GM18867 (cell line): ENCODE data around the gene RPS19.
"Not testable (repeated sequence)": the region's sequence is repeated elsewhere in the genome, so short reads cannot be mapped to it uniquely, and the experiment has no call there.

Experiments used
- ATAC-seq: cut with Tn5 transposase; IDR thresholded peaks from one replicate; pipeline ENCODE4 v1.9.1; 2021; ENCODE audit warnings: mild to moderate bottlenecking, moderate library complexity; ENCODE audit not compliant: unreplicated experiment

RPS19 gene

DNA sequence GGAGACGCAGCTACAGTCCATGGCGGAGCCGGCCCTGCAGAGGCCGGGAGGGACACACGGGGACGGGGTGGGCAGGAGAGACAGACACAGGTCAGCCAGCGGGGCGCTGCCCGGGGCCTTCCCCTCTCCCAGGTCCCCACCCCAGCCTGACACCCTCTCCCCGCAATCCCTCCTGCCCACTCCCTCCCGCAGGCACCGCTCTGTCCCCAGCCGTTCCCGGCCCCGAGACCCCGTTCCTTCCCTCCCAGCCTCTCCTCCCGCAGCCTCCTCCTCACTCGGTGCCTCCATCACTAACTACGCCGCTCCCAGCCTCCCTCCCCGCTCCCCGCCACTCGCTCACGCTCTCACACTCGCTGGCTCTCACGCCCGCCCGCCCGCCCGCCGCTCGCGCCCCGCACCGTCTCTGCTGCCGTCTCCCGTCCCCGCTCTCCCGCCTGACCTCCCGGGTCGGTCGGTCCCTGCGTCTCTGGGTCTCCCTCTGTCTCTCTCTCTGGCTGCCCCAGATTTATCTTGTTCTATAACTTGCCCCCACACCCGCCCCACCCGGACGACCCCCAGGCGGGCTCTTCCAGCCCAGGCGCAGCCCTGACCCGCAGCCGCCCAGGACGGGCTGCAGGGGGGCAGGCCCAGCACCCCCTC is 53.0 kb downstream of the RPS19 start:
- no peak for ATAC-seq

DNA sequence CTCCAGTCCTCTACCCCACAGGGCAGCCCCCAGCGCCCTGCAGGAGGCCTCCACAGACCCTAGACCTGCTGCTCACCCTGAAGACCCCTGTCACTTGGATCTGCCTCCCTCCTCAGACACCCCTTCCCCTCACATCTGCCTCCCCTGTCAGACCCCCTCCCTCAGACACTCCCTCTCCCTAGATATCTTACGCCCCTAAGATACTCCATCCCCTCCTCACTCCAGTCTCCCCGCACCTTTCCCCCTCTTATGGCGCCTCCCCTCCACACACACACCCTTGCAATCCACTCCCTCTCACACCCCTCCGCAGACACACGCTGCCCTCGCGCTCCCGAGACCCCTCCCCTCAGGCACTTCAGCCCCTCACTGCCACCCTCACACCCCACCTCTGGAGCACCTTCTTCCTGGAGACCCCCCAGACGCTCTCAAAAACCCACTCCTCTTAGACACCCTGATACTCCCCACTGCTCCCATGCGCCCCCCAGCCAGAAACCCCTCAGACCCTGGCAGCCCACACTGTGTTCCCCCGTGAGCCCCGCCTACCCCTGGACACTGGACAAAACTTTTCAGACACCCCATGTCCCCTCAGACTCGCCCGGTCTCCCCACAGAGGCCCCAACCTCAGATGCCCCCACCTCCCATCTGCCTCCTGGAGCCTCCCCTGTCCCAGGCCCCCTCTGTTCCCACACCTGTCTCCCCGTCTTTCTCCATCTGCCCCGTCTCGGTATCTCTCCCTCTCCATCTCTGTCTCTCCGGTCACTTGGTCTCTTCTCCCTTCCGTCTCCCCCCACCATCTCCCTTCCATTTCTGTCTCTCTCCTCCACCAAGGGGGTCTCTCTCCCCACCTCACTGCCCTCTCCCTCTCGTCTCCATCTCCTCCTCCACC is 53.7 kb downstream of the RPS19 start:
- no peak for ATAC-seq

DNA sequence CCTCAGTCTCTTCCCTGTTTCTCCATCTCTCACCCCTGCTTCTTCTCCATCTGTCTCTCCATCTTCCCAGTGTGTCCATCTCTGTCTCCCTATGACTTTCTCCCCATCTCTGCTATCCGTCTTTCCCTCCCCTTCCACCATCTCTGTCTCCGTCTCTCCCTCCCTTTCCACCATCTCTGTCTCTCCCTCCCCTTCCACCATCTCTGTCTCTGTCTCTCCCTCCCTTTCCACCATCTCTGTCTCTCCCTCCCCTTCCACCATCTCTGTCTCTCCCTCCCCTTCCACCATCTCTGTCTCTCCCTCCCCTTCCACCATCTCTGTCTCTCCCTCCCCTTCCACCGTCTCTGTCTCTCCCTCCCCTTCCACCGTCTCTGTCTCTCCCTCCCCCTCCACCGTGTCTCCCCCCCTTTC is 54.4 kb downstream of the RPS19 start:
- not testable (repeated sequence) for ATAC-seq

DNA sequence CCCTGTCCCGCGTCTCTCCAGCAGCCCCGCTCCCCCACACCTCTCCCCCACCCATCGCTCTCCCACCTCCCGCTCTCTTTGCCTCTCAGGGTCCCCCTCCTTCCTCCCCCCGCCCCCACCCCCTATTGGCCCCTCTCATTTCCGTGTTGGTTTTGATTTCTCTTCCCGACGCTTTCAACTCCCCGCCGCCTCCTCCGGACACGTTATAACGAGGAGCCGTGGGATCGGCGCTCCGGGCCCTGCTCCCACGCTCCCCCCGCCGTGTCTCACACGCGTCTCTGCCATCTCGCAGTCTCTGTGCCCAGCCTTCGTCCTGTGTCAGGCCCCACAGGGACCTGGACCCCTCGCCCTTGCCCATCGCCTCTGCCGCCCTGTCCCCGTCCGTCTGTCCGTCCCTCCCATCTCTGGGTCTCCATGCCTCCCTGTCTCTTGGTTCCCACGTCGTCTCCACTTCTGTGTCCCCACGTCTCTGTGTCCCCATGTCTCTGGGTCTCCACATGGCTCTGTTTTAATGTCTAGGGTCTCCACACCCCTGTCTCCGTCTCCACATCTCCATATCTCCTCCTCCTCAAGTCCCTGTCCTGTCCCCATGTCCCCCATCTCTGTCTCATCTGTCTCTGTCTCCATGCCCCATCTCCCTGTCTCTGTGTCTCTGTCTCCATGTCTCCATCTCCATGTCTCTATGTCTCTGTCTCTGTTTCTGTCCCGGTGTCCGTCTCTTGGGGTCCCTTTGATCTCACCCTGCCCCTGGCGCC is 55.1 kb downstream of the RPS19 start:
- ATAC-seq, result no peak

DNA sequence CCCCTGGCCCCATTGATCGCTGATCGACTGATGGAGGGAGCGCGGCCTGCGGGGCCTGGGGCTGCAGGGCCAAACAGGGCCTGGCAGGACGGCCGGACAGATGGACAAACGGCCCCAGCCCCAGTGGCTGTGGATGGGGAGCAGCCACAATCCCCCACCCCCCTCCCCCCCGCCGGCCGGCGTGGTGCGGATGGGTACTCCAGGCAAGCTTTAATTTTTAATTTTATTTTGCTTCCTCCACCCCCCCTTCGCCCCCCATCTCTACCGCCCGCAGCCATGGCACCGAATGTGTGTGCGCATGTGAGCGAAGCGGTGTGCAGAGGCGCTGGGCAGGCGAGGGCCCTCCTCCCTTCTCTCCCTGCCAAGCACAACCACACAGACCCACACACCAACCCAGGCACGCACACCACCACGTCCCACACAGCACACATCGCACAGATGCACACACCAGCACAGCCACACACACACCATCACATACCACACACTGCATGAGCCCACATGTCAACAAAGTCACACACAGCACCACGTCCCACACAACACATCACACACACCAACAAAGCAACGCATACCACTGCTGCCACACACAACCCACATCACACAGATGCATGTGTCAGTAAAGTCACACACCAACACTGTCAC is 55.8 kb downstream of the RPS19 start:
- no peak for ATAC-seq

DNA sequence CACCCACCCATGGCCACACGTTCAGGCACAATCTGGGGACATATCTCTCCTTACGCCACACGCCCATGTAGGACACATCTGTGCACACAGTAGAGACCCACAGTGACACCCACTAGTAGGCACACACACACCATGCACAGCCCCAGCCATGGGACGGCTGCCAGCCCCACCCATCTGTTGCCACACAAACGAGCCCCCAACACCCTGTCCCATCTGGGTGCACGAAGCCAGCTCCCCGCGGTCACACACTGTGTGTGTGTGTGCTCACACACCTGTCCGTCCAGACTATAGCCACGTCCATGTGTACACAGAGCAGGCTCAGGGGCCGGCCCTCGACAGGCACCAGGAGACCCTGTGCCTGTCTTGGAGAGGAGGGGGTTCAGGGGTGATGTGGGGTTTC is 57.6 kb downstream of the RPS19 start:
- no peak for ATAC-seq

DNA sequence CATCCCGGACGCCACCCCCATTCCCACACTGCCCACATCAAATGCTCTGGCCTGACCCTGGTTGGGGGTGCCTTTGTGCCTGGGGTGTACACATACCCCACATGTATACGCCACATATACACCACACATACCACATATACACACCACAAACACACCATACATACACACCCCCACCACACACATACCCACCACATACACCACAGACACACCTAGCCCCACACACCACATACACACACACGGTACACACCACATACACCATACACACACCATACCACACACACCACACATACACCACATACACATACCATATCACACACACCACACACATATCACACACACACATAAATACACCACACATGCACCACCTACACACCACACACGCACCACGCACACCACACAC is 58.0 kb downstream of the RPS19 start:
- no peak for ATAC-seq

DNA sequence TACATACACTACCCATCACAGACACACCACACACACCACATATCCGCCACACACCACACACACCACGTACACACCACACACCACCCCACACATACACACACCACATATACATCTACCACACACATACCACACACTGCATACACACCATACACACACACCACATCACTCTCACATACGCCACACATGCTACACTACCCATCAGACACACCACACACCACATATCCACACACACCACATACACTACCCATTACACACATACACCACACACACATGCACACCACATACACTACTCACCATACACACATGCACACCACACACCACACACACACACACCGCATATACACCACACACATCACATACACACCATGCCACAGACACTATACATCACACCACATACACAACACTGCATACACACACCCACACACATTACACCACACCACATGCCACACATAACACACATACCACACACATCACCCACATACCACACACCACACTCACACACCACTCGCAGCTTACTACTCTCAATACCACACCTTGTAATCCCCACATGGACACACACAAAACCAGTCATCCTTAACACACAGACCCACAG is 58.7 kb downstream of the RPS19 start:
- ATAC-seq, result no peak

DNA sequence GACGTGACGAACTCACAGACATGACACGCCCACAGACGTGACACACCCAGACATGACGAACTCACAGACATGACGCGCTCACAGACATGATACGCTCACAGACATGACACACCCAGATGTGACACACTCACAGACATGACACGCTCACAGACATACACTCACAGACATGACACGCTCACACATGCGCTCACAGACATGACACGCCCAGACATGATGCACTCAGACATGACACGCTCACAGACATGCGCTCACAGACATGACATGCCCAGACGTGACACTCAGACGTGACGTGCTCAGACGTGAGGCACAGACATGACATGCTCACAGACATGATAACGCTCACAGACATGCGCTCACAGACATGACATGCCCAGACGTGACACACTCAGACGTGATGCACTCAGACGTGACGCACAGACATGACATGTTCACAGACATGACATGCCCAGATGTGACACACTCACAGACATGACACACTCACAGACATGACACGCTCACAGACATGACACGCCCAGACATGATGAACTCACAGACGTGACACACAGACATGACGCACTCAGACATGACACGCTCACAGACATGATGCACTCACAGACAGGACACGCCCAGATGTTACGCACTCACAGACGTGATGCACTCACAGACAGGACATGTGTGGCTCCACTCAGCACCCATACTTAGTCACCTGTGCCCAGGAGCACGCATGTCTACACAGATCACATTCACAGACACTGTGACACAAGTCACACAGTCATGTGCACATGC is 60.1 kb downstream of the RPS19 start:
- ATAC-seq, result no peak

DNA sequence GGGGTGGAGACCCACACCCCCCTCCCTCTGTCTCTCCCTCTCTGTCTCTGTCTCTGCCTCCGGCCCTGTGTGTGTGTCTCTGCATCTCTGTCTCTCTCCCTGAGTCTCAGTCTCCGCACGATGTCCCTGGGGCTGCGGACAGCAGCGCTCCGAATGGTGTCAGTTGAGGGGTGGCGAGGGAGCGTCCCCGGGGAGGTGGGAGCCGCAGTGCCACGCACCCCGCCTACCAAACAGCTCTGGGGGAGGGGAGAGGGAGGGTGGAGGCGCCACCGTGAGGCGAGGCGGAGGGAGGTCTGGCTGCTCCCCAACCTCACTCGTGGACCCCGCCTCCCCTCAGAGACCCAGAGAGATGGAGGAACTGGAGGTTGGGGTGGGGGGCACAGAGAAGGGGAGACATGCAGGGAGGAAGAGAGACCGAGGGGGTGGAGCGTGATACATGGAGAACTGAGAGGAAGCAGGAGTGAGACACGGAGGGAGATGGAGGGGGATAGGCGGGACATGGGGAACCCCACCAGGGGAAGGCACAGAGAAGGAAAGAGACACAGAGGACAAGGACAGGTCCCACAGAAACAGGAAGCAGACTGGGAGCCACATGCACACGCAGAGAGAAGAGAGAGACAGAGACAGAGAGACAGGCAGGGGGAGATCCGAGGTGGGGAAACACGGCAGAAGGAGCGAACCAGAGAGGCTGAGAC is 61.0 kb downstream of the RPS19 start:
- ATAC-seq, result no peak

DNA sequence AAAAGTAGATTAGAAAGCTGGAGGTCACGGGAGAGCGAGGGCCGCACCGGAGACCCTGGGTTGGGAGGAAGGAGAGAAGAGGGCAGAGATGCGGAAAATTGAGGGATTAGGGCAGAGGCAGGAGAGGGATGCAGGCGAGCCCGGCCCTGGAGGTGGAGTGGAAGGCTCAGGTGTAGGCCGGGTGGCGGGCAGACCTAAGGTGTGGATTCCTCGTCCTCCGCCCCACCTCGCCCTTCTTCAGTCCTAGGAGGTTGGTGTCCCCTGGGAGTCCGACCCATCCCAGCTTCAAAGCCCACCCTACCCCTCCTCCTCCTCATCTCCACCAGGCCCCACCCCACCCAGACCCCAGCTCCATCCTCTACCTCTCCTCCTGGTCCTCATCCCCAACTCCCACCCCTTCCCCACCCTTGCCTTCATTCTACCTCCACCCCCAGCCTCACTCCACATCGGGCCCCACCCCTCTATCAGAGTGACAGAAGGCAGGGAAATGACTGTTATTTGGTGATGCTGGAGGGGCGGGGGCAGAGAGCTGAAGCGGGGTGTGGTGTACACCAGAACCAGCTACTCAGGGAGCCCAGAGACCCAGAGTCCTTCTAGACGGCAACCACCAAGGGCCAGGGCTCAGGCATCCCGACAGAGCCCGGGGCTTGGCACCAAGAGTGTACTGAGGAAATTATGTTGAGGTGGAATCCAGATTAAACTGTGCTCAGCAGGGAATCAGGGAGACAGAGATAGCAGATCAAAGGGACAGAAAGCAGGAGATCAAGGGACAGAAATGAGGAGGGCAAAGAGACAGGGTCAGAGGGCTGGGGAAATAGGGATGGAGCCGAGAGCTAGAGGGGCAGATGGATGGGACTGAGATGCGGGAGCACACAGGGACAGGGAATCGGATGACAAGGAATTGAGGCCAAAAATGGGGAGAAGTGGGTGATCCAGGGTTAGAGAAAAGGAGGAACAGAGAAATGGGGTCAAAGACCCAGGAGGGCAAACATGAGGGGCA is 61.8 kb downstream of the RPS19 start:
- ATAC-seq, result no peak
